C1 segment of cervical spinal cord (tissue), 14 donors: ENCODE measurements around the gene FOXF1.

Experiments
- DNase-seq, 14 donors: peaks; one replicate each; lab custom pipeline; 2025; lab: John Stamatoyannopoulos, UW

FOXF1 gene

DNA sequence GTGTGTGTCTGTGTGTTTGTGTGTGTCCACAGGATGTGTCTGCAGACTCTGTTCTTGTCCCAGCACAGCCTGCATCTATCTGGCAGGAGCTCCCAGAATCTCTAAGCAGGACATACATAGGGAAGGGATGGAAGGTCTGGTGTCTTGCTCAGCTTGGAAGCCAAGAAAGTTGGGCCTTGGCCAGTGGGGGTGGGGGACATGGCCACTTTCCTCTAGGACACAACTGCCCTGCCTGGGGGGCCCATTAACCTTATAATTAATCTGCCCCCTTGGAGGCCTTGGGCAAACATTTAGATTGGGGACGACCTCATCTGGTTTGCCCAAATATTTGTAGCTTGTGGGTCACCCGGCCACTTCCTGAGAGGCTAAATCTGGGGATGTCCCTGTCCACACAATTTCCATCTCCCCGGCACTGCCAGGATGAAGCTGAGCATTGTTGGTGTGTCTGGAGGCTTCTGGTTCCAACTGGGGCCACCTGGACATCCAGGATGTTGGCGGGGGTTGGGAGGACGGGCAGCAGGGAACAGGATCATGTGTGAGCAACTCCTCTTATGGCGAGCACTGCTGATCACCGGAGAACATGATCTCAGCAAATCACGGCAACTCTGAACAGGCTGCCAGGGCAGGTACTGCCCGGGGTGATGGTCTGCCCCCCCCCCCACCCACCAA lies 17.2 kb upstream of the FOXF1 start:
- DNase-seq, result no peak

DNA sequence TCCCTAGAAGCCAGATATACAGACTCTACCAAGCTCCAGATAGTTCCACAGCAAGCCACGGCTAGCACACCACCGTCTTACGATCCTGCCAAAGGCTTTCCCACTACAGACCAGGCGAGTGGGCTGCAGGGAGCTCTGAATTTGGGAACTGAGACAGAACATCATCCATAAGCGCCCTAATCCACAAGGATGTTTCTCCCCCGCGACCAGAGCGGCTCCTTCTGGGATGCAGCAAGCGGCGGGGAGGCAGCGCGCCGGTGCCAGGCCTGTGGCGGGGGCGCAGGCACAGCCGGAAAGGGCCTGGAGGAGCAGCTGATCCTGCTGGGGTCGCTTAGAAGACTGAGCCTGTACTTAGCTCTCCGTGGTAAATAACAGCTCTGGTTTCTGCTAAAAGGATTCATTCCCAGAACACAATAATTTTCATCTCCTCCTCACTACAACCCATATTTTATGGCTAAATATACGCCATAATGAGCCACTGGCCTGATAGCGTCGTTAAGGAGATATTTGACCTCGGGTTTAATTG lies 16.2 kb upstream of the FOXF1 start:
- no peak for DNase-seq

DNA sequence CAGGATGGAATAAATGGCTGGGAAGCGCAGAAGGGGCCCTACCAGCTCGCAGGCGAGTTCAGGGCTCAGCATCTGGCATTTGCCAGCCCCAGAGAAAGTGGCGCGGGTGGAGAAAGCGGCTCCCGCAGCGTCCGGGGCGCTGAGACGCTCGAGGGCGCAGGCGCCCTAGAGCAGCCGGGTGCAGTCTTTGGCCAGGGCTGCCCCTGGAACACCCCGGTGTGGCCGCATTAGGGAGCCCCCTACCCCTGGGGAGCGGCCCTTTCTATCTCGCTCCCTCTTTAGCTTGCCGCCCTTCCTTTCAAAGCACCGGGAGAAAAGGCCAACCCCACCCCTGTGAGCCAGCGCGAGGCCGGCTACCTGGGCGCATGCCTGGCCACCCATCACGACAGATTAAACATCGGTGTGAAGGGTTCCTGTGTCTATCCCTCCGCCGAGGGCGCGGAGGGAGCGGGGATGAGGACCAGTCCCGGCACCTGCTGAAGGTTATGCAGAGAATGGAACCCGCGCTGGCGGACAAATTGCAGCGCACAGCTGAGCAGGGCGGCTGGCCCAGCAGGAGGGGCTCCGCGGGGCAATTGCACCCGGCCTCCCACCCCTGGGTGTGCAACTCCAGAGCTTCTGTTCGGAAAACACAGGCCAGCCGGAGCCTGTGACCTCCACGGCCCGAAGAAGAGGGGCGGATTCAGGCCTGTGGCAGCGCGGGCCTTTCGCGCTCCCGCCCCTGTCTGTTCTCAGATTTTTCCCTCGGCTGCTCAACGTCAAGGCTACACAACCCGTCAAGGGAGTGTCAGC lies 15.6 kb upstream of the FOXF1 start:
- no peak for DNase-seq

DNA sequence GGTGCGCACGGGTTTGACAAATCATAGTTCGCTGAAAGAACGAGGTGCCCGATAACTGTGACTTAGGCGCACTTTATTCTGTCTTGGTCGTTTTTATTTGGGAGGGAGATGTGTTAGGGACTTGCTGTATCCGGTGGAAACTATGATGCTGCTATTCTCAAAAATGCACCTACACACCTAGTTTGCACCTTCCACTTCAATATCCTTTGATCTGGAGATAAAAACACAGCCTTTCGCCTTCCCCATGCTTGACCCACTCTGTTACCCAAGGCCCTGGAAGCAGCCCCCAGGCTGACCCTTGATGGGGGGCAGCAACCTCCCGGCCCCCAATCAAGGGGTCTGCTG lies 15.0 kb upstream of the FOXF1 start:
- DNase-seq, result no peak

- no peak for DNase-seq
Observed at GRCh38 chr16:86495756-86496261, 14.5 kb upstream of the FOXF1 start.

- no peak for DNase-seq
Observed at GRCh38 chr16:86496262-86496928, 13.9 kb upstream of the FOXF1 start.

DNA sequence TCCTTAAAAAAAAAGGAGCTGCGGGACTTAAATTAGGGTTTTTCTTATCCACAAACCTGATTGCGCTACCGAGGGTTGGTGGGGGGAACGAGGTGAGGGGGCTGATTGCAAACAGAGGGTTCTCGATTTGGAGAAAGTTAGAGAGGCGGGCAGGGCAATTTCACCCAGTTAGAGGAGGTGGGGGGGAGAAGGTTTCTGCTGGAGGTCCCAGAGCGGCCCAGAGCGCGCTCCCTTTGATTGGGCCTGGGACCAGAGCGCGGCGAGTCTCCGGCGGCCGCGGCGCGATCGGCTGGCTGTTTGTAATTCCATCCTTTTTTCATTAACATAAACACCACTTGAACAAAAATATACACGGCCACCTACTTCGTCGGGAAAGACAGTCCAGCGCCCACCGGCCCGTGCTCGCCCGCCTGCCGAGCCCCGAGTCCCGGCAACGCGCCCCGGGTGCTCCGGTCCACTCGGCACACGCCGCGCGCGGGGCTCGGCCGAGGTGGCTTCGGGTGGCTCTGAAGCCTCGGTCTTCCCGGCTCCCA lies 13.3 kb upstream of the FOXF1 start:
- no peak for DNase-seq

GRCh38 chr16:86497551-86498021 lies 12.7 kb upstream of the FOXF1 start:
- no peak for DNase-seq

GRCh38 chr16:86498155-86498670 lies 12.1 kb upstream of the FOXF1 start:
- no peak for DNase-seq

GRCh38 chr16:86498671-86499439 lies 11.5 kb upstream of the FOXF1 start:
- no peak for DNase-seq

- DNase-seq, result no peak
Observed at GRCh38 chr16:86499440-86499786, 10.9 kb upstream of the FOXF1 start.

- no peak for DNase-seq
Observed at GRCh38 chr16:86499889-86500707, 10.2 kb upstream of the FOXF1 start.

- DNase-seq, result no peak
Observed at GRCh38 chr16:86500708-86501510, 9.4 kb upstream of the FOXF1 start.

DNA sequence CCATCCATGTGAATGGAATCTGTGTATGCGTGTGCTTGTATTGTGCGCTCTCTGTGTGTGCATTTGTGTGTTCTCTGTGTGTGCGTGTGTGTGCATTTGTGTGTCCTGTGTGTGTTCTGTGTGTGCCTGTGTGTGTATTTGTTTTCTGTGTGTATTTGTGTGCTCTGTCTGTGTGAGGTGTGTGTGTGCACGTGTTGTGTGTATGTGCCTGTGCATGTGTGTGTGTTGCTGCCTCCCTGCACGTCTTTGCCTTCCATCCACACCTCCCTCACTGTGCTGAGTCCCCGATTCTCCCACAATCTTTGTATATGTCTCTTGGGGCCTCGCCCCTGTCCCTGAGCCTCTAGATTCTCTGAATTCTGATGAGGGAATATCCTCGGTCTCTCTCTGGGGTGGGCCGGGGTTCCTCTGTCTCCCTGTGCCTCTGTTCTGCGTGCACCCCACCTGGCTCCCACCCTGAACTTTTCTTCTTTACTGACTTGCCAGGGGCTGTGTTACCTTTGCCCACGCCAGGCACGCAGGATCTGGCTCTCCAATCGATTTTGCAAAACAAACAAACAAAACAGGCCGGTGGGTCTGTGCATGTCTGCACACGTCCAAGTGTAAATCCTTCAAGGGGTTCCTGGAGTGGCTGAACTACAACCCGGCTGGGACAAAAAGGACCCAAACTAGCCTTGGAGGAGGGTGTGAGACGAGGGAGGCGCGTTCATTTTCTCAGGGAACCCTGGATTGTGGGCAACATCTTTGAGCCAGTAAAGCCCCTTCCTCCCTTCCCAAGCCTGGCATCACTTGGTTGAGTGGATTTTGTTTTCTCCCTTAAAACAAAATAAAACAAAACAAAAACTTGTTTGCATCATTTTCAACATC lies 8.1 kb upstream of the FOXF1 start:
- no peak for DNase-seq

DNA sequence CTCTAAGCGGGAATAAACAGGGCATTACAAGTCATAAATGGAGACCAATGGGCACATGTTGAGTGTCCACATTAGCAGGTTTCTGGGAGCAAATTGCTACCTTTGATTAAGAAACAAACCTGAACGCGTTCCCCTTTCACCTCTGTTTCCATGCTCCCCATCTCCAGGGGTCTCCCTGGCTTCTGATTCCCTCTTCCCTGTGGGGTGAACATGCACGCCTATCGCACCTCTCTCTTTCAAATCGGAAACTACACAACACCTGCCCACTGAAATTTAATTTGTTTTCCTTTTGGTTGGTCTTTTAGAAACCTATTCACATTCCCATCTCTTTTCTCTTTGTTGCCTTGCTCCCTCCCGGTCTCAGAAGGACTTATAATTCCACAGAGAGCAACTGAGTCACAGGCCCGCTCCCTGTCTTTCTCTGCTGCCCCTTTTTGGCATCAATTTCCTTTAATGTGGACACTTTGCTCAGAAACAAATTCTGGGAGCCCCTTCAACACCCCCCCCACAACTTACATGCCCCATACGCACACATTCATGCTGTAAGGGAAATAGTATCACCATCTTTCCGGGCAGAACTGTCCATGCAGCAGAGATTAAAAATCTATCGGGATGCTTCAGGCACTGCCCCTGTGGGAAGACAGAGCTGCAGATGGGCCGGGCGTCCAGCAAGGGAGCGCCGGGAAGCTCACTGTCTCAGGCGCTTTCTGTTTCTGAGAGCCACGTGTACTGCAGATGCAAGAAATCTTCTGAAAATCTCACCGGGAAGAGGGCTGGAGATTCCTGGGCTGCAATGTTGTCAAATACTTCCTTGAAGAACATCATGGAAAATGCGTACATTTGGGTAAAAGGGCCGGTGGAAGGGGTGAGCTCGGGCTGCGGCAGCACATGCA lies 7.2 kb upstream of the FOXF1 start:
- DNase-seq, result no peak

DNA sequence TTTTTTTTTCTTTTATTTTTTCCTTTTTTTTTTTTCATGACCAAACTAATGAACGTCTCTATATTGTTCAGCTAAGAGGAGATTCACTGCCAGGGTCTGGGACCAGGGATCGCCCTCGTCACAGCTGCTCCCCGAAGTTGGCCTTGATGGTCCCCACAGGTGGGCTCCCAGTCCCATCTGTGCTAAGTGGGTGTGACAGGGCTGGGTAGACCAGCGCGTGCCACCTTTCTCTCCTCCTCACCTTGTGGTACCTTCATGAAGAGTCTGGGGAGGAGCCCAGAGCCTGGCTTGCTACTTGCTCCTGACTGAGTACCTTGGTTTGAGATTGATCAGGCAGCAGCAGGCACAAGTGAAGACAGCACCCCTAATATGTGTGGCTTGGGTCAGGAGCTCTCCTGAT lies 6.5 kb upstream of the FOXF1 start:
- DNase-seq, result no peak
